Measurements from ENCODE around the gene CADPS2. TPM values are rescaled to one million over a fixed set of nuclear protein-coding genes. Genes with fewer than 3 reads are reported as not detected.
A peak's percentile ranks its signal among the peaks of the same experiment; 100 is the strongest.

Gene CADPS2
- total RNA-seq, 1 experiment from 2014 or later: 0.23 TPM

DNA sequence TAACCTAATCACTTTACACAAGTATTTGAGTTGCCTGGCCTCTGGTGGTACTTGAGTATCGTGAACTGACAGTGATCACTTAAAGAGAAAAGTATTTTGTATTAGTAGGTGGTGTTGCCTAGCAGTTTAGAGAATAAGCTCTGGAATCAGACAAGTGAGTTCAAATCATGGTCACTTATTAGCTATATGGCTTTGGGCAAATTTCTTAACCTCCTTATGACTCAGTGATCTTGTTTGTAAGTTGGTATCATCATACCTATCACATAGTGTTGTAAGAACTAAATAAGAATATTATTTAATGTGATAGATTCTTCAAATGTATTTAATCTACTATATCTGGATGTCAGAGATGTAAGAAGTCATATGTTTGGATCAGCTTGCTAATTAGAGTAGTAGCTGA, 351.2 kb downstream of the CADPS2 start:
- DNase-seq (ENCODE audit: low read depth): no peak

DNA sequence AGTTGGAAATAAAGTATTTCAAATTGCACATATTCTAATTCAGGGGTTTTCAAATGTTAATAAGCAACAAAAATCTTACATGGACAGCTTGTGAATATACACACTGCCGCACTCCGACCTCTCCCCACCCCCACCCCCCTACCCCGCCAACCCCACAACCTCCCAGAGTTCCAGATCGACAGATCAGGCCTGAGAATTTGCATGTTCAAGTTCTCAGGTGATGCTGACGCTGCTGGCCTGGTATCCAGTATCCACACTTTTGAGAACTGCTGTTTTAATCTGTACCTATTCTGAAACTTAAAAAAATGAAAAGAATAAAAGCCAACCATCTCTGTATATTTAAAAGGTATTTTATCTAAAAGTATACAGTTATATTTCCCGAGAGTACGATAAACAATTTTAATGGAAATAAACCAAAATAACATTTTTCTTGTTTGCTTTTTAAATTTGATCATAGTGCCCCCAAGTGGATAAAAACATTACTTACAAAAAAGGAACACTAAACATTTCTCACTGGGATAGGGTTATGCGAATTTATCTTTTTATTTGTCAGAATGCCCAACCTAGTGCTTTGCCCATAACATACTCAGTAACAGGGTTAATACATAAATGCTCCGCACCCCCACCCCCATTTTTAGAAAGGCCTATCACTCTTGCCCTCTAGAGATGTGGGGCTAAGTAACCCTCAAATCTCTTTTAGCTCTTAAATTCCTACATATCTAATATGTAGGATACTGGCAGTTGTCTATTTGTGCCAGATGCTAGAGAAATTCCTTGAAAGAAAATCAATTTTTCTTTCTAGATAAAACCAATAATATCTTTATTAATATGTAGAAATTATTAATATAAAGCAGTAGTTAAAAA, 353.6 kb downstream of the CADPS2 start:
- peak; percentile 12 for DNase-seq (ENCODE audit: low read depth)

DNA sequence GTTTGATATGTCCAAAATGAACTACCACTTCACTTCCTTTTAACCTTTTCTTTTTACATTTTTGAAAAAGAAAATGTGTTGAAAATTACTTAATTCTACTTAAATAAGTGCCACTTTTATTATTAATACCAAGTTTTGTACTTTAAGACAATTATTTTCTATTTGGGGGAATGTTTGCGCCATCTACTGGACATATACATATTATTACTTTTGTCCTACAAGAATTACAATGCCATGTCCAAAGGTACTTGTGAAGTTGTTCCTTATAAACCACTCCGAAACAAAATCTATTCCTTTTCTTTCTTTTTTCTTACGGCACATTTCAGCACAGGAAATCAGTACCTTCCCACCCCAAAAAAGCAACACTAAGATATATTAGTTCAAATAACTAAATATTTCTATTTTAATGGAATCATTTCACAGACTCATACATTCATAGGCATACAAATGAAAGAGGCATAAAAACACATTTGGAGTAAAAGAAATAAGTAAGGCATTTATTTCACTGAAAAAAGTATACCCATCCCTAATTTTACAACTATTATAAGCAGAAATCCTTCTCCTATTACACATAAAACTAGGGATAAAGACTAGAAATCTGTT, 357.3 kb downstream of the CADPS2 start:
- peak; percentile 24 for DNase-seq (ENCODE audit: low read depth)

DNA sequence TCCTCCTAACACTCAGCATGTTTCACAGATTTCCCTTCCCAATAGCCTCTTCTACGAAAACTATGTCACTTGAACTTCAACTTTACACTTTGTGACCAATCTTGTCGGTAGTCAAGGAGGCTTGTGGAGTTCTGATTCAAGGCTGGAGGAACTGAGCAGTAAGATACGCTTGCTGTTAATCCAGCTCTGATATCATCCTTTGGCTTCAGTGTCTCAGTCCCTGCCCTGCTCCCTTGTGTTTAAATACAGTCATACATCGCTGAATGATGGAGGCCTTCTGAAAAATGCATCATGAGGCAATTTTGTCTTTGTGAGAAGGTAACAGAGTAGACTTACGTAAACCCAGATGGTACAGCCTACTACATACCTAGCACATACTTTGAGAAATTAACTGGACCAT, 360.9 kb downstream of the CADPS2 start:
- DNase-seq (ENCODE audit: low read depth): no peak

DNA sequence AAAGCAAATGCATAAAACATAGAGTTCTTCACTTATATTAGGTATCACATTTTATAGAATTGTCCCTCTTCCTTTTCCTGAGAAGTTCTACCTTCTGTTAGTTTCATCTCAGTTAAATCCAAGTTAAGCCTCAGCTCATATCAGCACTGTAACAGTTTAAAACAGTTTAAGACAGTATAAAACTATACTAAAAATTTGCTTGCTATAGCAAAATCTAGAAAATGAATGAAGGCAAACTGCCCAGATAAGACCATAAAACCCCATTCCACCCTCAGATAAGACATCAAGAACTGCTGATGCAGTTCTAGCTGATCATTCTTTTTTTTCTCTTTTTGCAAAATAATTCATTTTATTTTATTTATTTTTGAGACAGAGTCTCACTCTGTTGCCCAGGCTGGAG, 364.5 kb downstream of the CADPS2 start:
- no peak for DNase-seq (ENCODE audit: low read depth)

DNA sequence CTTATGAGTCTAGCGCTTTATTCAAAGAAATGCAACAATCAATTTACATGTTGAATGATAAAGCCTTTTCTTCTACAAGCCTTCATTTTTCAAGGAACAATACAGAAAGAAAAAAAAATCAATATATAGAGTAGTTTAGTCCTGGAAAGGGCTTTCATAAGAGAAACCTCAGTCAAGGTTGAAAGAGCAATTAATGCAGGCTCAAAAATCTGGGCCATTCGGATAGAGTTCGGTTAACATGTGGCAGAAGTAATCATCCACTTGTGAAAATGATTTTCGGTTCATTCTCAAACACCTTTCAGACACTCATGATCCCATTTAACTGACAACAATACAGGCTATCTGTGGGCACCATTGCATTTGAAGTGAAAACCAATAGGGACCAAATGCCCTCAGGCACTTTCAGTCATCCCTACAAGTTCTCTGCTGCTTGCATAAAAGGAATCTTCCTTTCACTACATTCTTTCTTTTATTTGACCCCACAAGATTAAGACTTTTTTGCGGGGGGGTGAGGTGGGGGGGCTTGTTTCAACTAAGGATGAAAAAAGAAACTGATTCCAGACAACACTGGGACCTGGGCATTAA, 365.2 kb downstream of the CADPS2 start:
- no peak for DNase-seq (ENCODE audit: low read depth)

DNA sequence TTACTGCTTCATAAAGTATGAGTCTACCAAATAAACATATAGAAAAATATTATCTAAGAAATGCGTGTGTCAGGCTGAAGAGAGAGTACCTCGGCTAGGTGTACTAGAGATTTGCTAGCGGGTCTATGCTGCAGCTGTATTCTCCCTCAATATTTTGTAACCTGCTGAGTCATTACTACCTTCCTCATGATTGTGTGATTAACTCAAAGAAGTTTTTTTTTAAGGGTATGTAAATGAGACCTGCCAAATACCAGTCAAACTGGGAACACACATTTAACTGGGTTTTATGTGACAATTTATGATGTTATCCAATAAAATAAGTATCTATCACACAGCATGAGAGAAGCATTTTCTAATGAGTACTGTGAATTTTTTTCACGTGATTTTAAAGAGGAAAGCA, 367.8 kb downstream of the CADPS2 start:
- DNase-seq (ENCODE audit: low read depth): no peak

DNA sequence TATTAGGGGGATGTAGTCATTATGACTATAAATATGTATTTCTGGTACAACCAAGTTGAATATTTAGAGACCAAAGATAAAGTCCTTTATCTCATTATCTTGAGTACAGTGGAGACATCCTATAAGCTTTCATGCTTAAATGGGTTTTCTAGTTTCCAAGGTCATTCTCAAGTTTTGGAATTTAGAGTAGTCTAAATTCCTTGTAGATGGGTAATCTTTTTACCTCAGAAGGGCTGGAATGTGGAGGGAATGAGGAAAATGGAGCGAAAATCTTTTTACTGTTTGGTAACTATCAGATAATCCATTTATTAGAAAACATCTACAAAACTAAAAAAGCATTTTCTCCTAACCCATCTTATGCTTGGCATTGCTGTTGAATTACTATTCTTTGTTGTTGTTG, 368.7 kb downstream of the CADPS2 start:
- DNase-seq (ENCODE audit: low read depth): no peak

DNA sequence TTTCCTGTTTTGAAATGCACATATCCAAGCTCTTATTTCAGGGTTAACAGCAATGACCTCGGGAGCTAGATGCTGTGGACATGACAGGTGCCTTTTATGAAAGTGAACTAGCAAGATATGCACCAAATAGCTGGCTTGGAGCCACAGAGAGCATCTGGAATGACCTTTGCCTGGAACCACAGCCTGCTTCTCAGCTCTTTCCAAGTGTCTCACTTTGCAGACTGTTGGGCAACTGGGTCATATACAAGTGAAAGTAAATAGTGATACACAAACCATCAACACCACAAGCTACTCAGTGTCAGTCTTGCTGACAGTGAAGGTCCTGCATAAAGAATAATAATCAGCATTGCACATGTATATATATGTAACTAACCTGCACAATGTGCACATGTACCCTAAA, 370.9 kb downstream of the CADPS2 start:
- no peak for DNase-seq (ENCODE audit: low read depth)

DNA sequence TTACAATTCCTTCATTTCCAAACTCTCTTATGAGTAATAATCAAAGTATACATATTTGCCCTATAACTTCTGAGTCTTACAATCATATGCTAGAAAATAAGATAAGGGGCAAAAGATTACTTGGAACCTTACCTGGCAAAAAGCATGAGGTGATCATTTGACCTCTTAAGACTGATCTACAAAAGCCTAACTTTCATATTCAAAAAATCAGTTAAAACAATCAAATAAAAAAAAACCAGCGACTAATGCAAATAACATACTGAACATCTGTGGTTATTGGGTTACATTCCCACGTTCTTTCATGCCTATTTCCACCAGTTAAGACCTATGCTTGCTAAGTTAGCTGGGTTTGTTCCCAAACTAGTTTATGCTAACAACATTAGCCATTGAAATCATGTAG, 375.0 kb downstream of the CADPS2 start:
- DNase-seq (ENCODE audit: low read depth): no peak

DNA sequence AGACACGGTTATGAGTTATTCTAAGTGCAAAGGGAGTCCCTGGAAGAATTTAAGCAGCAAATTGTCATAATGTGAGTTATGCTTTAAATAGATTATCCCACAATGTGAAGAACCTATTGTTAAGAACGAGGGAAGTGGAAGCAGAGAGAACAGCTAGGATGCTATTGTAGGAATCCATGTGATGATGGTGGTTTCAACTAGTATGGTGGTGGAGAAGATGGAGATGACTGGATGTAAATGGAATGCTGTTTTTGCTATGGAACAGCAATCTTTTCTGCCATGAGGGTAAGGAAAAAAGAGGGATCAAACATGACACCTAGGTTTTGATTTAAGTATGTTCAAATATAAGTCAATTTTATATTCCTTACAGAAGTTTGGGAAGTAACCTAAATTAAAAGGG, 378.7 kb downstream of the CADPS2 start:
- no peak for DNase-seq (ENCODE audit: low read depth)

DNA sequence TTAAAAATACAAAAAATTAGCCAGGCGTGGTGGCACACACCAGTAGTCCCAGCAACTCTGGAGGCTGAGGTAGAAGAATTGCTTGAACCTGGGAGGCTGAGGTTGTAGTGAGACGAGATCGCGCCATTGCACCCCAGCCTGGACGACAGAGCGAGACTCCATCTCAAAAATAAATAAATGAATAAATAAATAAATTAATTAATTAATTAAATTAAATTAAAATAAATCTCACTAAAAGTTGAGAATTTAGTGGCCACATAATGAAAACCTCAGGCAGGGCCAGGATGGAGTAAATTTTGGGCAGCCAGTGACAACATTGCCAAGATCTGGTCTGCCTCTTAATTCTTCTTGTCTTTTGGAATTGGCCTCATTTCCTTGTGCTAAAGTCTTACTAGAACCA, 394.3 kb downstream of the CADPS2 start:
- DNase-seq (ENCODE audit: low read depth): no peak

DNA sequence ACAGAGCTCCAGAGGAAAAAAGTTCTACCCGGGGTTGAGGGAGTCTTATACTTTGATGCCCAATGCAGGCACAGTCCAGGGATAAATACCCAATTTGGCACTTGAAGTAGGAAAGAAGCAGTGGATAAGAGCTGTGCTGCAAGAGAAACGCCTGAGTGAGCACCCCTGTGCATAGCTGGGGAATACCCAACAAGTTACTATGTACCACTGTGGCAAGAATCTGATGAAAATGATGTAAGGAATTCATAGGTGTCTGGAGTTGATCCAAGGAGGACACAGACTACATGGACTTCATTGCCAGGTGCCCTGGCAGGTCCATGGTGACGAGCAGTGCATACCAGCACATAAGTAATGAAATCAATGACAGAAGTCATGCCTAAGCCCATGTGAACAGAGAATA, 398.0 kb downstream of the CADPS2 start:
- DNase-seq (ENCODE audit: low read depth): no peak

DNA sequence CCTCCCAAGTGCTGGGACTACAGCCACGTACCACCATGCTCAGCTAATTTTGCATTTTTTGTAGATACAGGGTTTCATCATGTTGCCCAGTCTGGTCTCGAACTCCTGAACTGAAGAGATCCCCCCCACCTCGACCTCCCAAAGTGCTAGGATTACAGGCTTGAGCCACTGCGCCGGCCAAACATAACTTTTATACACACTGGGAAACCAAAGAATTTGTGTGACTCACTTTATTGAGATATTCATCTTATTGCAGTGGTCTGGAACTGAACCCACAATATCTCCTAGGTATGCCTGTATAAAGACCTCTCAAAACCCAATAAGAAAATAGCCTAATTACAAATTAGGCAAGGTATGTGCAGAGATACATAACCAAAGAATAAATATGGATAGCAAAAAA, 399.1 kb downstream of the CADPS2 start:
- DNase-seq (ENCODE audit: low read depth): no peak

DNA sequence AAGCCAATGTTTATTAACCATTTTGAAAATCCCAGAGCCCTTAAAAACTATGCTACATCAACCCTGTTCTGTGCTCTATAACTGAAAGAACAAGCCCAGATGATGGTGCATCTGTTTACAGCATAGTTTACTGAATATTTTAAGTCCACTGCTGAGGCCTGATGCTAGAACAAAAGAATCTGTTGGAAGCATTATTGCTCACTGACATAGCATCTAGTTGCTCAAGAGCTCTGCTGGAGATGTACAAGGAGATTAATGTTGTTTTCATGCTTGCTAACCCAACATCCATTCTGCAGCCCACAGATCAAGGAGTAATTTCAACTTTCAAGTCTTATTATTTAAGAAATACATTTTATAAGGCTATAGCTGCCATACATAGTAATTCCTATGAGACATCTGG, 400.4 kb downstream of the CADPS2 start:
- DNase-seq (ENCODE audit: low read depth): no peak

DNA sequence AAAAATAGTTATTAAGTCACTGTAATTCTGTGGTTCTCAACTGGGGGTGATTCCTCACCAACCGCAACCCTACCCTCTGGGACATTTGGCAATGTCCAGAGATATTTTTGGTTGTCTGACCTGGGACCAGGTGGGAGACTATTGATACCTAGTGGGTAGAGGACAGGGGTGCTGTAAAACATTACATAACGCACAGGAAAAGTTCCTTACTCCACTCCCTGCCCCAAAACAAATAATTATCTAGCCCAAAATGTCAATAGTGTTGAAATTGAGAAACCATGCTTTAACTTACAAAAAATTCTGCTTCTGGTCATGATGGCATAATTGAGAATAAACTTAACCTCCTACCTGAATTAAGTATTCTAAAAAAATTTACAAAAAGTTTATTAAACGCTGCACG, 404.0 kb downstream of the CADPS2 start:
- DNase-seq (ENCODE audit: low read depth): no peak

DNA sequence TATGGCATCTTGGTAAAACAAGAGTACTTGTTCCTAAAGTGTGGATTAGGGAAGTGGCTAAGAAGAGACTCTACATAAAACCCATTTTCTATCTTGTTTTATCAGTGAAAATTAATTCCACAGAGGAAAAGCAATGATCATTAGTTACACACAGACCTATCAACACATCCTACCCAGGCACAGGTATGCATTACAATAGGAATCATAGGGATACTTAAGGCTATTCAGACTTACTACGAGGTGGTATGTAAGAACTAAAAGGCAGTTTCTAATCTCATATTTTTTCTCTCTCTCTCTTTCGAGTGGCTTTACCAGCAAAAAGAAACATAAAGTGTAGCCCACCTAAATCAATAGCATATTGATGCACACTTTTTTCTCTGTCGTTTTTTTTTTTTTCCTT, 415.4 kb downstream of the CADPS2 start:
- no peak for DNase-seq (ENCODE audit: low read depth)

DNA sequence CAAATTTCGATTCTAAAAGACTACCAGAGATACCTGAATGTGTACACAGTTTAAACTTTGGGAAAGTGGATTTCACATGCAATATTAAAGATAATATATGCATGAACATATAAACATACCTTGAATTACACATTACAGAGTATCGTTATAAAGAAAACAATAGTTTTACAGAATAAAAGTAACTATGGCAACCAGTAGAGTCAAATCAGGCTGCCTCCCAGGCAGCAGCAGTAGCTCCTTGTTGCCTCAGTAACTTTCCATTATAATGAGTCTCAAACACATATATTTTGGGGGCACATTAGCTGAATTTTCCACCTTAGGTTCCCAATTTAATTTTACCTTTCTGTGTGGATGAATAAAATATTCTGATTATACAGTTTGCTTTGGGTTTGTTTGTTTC, 417.3 kb downstream of the CADPS2 start:
- no peak for DNase-seq (ENCODE audit: low read depth)

DNA sequence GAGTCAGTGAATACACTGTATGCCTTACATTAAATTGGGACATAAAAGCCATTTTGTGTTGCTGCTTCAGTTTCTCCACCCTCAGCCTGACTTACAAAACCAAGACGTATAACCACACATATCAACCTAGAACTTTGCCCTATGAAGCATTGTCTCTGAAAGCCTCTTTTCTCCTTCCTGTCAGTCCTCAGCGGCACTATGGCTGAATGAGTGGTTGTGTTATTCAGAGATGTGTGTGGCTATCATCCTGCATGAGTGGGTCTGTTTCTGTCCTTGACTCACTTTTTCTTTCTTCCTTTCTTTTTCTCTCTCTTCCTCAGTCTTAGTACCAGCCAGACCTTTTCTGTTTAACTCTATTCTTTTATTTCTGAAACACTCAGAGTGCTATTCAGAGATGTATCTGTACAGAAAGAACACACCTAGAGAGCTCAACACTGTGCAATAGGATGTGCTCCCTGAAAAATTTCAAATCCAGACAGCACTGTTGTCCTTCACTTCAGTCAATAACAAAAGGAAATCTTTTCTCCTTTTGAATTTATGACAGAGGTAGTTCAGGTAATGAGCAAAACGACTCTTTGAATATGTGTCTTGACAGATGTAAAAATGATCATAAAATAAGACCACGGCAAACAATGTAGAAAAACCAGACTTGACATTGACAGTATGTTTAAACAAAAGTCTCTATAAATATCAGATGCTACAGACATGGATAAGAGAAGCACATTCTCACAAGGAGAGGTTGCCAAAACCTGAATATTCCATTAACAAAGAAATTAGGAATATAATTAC, 418.4 kb downstream of the CADPS2 start:
- no peak for DNase-seq (ENCODE audit: low read depth)

DNA sequence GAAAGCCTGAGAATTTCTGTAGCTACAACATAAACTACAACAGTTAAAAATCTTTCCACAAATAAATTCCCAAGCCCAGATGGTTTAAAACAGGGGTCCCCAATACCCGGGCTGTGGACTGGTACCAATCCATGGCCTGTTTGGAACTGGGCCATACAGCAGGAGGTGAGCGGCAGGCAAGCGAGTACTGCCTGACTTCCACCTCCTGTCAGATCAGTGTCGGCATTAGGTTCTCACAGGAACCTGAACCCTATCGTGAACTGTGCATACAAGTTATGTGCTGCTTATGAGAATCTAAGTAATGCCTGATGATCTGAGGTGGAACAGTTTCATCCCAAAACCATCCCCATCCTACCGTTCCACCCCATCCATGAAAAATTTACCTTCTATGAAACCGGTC, 421.0 kb downstream of the CADPS2 start:
- DNase-seq (ENCODE audit: low read depth): no peak

DNA sequence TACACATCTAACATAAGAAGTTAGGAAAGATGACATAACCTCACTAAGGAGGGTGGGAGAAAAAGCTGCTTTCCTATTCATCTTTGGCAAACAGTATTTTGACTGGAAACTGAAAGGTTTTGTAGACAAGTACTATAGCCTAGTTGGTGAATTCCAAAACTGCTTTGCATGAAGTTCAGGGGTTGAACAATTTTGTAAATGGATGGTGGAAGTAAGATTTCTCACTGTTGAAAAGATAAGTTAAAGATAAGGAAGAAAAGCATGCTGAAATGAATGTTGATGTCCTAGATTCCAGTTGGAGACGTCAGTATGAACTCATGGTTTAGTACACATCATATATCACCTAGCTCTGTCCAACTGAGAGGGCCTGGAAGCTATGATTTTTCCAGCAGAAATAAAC, 422.6 kb downstream of the CADPS2 start:
- no peak for DNase-seq (ENCODE audit: low read depth)

DNA sequence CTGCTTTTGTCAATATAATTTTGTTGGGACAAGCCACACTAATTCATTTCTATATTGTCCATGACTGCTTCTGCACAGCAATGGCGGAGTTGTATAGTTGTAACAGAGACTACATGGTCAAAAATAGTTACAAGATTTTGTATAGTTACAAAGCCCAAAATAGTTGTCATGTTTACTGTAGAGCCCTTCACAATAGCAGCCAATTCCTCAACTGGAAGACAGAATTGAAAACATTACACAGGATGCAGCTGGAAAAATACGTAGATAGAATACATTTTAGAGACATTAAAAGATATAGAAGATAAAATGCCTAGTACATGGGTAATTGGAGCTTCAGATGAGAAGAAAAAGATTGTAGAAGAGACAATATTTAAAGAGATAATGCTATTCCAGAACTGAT, 425.3 kb downstream of the CADPS2 start:
- DNase-seq (ENCODE audit: low read depth): no peak
